GM23338 (cell line): ENCODE data around the gene FBXO17.

ENCODE experiments used
- CTCF ChIP-seq, 2 experiments: fragments of 200-600 bp in 1 of 2; sonication (generic) in 1 of 2; conservative IDR thresholded peaks; 2 replicates each; pipeline versions ENCODE4 v1.5.1 to v1.6.1; 2016 to 2017; ENCODE audit warnings: antibody characterized with exemption in 2 of 2, low read depth in 2 of 2, mild to moderate bottlenecking in 2 of 2, moderate library complexity in 1 of 2
- EZH2 ChIP-seq: fragments of 200-600 bp; sonication (generic); IDR thresholded peaks from one replicate; pipeline ENCODE4 v1.8.0; 2017; ENCODE audit warnings: antibody characterized with exemption, mild to moderate bottlenecking, low read depth; ENCODE audit not compliant: unreplicated experiment
- REST ChIP-seq: IDR thresholded peaks from one replicate; pipeline ENCODE4 v1.6.1; 2018; ENCODE audit warnings: antibody characterized with exemption; ENCODE audit not compliant: unreplicated experiment

GRCh38 chr19:38900743-38901190 is 74.8 kb downstream of the FBXO17 start:
- no peak for TF ChIP-seq CTCF (conservative IDR thresholded peaks at IDR 0.05; ENCODE audit: low read depth in 2 of 2)
- TF ChIP-seq REST, result no peak
- no peak for TF ChIP-seq EZH2
